ENCODE measurements around the gene SKA3.
"Not testable (repeated sequence)": the region's sequence is repeated elsewhere in the genome, so short reads cannot be mapped to it uniquely, and the experiment has no call there.

GRCh38 chr13:21197606-21198225 lies 21.4 kb upstream of the SKA3 start:
- not testable (repeated sequence) for TF ChIP-seq CTCF (conservative IDR thresholded peaks at IDR 0.05; ENCODE audit: low read depth, low read length); EZH2 (IDR thresholded peaks at IDR 0.05; ENCODE audit: borderline replicate concordance, low read depth, low read length, poor library complexity, severe bottlenecking)
